ENCODE data around the gene APOBEC4.
"Not testable (repeated sequence)": the region's sequence is repeated elsewhere in the genome, so short reads cannot be mapped to it uniquely, and the experiment has no call there.

The APOBEC4 gene

DNA sequence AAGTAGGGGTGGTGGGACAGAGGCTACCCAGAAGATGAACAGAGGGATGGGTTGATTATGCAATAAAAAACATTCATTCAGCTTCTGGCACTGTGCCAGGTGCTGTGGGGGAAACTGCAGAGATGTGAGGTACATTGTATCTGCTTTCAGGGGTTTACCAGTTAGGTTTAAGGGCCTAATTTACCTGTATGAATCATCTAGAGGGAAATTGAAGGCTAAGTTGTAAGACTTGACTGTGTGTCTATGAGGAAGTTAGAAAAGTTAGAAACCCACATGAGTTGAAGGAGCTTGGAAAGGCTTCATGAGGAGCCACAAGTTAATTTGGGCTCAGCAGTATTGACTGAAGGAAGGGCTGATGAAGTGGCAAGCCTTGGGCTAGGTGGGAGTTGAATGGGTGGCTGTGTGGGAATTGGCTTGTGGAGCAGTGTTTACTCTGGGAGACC, 36.7 kb upstream of the APOBEC4 start:
- Histone ChIP-seq H3K4me1 (ENCODE audit: control insufficient read depth, insufficient read depth, low read length, poor library complexity, severe bottlenecking) (no peaks in the 10 kb centered on the region), H3K27me3 (replicated peaks; ENCODE audit: control insufficient read depth, insufficient read depth, low read length, poor library complexity, severe bottlenecking) (no peaks in the 10 kb centered on the region), H3K9me3 (ENCODE audit: control insufficient read depth, low read length) (no peaks in the 10 kb centered on the region), H3K4me3 (ENCODE audit: insufficient read depth, low read depth, low read length, poor library complexity, severe bottlenecking) (no peak overlapping the region), H3K36me3 (ENCODE audit: control insufficient read depth, insufficient read depth, low read length) (no peaks in the 10 kb centered on the region), H3K27ac (ENCODE audit: insufficient read depth, low read length, poor library complexity, severe bottlenecking) (no peak overlapping the region)
- no peak for DNase-seq

DNA sequence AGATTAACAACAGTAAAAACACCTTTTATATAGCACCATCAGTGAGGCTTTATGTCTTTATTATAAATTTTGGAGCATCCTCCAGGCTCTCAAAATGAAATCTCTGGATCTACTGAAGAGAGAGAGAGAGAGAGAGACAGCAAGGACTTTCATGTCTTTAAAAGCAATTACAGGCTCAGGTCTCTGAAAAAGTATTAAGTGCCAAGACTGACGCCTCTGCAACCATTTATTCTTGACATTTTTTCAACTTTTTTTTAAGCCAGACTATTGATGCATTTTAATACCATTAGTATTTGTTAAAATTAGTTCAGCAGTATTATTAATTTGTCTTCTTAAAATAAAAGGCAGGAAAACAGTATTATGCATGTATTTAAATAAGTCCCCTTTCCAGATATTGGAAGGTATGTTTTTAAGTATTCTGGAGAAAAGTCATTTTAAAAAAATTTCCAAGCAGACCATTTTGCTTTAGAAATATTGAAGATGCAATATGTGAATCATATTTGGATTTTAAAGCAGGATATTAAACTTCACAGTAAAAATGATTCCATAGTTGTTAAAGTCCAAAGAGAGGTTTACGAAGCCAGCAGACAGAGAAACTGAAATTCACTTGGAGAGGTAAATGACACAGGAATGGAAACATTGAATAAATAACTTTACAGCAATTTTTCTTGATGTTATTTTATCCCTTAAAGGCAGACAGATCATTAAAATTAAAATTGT, 35.4 kb upstream of the APOBEC4 start:
- DNase-seq = no peak
- Histone ChIP-seq H3K4me3 (ENCODE audit: insufficient read depth, low read depth, low read length, poor library complexity, severe bottlenecking) (no peak overlapping the region), H3K36me3 (ENCODE audit: control insufficient read depth, insufficient read depth, low read length) (no peaks in the 10 kb centered on the region), H3K27me3 (replicated peaks; ENCODE audit: control insufficient read depth, insufficient read depth, low read length, poor library complexity, severe bottlenecking) (no peaks in the 10 kb centered on the region), H3K4me1 (ENCODE audit: control insufficient read depth, insufficient read depth, low read length, poor library complexity, severe bottlenecking) (no peaks in the 10 kb centered on the region), H3K9me3 (ENCODE audit: control insufficient read depth, low read length) (no peaks in the 10 kb centered on the region), H3K27ac (ENCODE audit: insufficient read depth, low read length, poor library complexity, severe bottlenecking) (no peak overlapping the region)

DNA sequence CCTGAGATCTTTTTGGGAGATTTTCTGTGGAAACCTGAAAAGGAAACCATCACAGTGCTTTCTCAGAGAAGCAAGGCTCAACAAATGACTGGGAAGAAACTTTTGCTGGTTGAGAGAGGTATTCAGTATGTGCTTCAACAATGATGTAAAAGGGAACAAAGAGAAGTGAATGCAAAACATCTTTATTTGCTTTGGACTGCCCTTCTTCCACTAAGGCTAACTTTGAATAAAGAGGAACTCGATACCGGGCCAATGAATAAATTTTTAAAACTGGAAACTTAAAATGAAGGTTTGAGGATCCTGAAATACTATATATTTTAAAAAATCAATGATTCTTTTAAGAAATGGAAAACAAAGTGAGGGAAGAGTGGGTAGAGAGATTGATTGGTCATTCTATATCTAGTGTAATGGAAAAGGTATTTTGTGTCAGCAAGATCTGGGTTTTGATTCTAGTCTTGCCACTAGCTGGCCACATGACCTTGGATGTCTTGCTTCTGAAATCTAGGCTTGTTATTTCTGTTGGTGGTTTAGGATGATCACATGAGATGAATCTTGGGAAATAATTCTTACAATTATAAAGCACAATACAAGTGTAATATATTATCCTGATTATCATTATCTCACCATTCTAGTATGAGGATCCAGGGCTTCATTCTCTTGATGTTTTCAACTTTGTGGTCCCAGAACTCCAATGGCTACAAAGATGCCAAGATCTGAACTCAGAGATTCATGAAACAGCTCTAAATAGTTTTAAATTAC, 34.6 kb upstream of the APOBEC4 start:
- no peaks in the 10 kb centered on the region for H3K36me3 ChIP-seq (ENCODE audit: control insufficient read depth, insufficient read depth, low read length)
- H3K9me3 ChIP-seq (ENCODE audit: control insufficient read depth, low read length) = no peaks in the 10 kb centered on the region
- no peak overlapping the region for H3K4me3 ChIP-seq (ENCODE audit: insufficient read depth, low read depth, low read length, poor library complexity, severe bottlenecking)
- H3K4me1 ChIP-seq (ENCODE audit: control insufficient read depth, insufficient read depth, low read length, poor library complexity, severe bottlenecking) = no peaks in the 10 kb centered on the region
- H3K27ac ChIP-seq (ENCODE audit: insufficient read depth, low read length, poor library complexity, severe bottlenecking) = no peak overlapping the region
- no peak for DNase-seq
- no peaks in the 10 kb centered on the region for H3K27me3 ChIP-seq (replicated peaks; ENCODE audit: control insufficient read depth, insufficient read depth, low read length, poor library complexity, severe bottlenecking)

DNA sequence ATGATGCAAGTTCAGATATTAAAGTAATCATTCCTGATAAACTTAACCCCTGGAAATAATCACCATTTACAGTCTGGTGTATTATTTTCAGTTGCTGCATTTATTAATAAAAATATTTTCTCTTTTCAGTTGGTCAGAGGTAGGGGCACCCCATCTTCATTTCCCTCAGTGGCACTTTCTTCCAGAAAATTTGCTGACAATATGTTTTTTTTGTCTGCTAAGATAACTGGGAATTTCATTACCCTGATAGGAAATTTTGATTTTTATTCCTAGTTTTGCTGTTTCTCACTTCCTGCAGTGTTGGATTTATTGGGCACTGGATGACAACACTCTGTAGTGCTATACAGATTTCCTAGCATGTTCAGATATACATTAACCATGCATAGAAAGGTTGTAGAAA, 33.1 kb upstream of the APOBEC4 start:
- Histone ChIP-seq H3K36me3 (ENCODE audit: control insufficient read depth, insufficient read depth, low read length) (no peaks in the 10 kb centered on the region), H3K27ac (ENCODE audit: insufficient read depth, low read length, poor library complexity, severe bottlenecking) (no peak overlapping the region), H3K4me1 (ENCODE audit: control insufficient read depth, insufficient read depth, low read length, poor library complexity, severe bottlenecking) (no peaks in the 10 kb centered on the region), H3K27me3 (replicated peaks; ENCODE audit: control insufficient read depth, insufficient read depth, low read length, poor library complexity, severe bottlenecking) (no peaks in the 10 kb centered on the region), H3K4me3 (ENCODE audit: insufficient read depth, low read depth, low read length, poor library complexity, severe bottlenecking) (no peak overlapping the region), H3K9me3 (ENCODE audit: control insufficient read depth, low read length) (no peaks in the 10 kb centered on the region)
- DNase-seq = no peak

DNA sequence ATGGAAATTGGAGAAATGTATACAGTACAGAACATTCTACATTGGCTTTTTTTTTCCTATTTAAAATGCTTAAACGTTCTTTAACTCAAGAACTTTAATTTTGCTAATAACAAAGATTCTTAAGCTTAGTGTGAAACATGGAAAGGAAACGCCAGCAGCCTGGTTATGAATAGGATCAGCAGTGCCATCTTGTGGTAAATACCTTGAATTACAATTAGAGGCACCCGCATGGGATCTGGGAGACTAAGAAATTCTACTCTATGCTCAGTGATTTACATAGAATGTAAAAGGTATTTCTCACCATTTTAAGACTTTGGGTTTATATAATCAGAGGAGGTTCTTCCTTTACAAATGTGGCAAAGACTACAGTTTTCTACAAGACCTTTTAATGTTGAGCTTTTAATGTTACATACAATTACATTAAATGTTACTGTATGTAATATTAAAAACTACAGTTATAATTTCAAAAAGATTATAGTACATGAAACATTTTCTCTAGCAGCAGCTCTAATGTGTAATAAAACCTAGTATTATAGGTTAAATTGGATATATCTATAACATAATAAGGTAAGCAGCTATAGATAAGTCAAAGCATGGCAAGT, 32.1 kb upstream of the APOBEC4 start:
- no peak for DNase-seq
- no peak overlapping the region for H3K4me3 ChIP-seq (ENCODE audit: insufficient read depth, low read depth, low read length, poor library complexity, severe bottlenecking)

DNA sequence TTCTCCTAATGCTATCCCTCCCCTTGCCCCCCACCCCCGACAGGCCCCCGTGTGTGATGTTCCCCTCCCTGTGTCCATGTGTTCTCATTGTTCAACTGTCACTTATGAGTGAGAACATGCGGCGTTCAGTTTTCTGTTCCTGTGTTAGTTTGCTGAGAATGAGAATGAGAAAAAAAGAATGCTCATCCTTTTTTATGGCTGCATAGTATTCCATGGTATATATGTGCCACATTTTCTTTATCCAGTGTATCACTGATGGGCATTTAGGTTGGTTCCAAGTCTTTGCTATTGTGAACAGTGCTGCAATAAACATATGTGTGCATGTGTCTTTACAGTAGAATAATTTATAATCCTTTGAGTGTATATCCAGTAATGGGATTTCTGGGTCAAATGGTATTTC, 26.2 kb upstream of the APOBEC4 start:
- not testable (repeated sequence) for H3K9me3 ChIP-seq (ENCODE audit: control insufficient read depth, low read length); H3K27me3 ChIP-seq (replicated peaks; ENCODE audit: control insufficient read depth, insufficient read depth, low read length, poor library complexity, severe bottlenecking); DNase-seq; H3K4me3 ChIP-seq (ENCODE audit: insufficient read depth, low read depth, low read length, poor library complexity, severe bottlenecking); H3K27ac ChIP-seq (ENCODE audit: insufficient read depth, low read length, poor library complexity, severe bottlenecking); H3K4me1 ChIP-seq (ENCODE audit: control insufficient read depth, insufficient read depth, low read length, poor library complexity, severe bottlenecking); H3K36me3 ChIP-seq (ENCODE audit: control insufficient read depth, insufficient read depth, low read length)

More for the DNA sequence above, 32.1 kb upstream of the APOBEC4 start:
- Histone ChIP-seq H3K4me1 (ENCODE audit: control insufficient read depth, insufficient read depth, low read length, poor library complexity, severe bottlenecking) (no peaks in the 10 kb centered on the region), H3K27me3 (replicated peaks; ENCODE audit: control insufficient read depth, insufficient read depth, low read length, poor library complexity, severe bottlenecking) (no peaks in the 10 kb centered on the region), H3K36me3 (ENCODE audit: control insufficient read depth, insufficient read depth, low read length) (no peaks in the 10 kb centered on the region), H3K9me3 (ENCODE audit: control insufficient read depth, low read length) (no peaks in the 10 kb centered on the region), H3K27ac (ENCODE audit: insufficient read depth, low read length, poor library complexity, severe bottlenecking) (no peak overlapping the region)

DNA sequence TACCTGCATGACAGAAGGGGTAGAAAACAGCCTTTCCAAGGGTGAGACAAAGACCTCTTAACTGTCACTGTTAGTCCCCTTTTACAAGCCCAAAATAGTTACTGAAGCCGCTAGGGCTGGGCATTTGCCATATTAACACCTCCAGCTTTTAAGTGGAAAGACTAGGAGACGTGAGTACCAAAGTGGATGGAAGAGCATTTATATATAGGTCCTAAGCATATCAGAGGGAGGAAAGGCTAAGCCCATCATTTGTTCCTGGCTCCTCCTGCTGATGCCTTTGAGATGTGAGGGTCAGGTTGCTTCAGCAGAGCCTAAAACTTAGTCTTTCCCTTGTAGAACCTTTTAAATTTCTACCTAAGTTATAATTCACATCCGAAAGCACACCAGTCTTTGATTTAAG, 25.7 kb upstream of the APOBEC4 start:
- no peaks in the 10 kb centered on the region for H3K4me1 ChIP-seq (ENCODE audit: control insufficient read depth, insufficient read depth, low read length, poor library complexity, severe bottlenecking)
- H3K27ac ChIP-seq (ENCODE audit: insufficient read depth, low read length, poor library complexity, severe bottlenecking) = no peak overlapping the region
- no peaks in the 10 kb centered on the region for H3K36me3 ChIP-seq (ENCODE audit: control insufficient read depth, insufficient read depth, low read length)
- no peak for DNase-seq
- H3K27me3 ChIP-seq (replicated peaks; ENCODE audit: control insufficient read depth, insufficient read depth, low read length, poor library complexity, severe bottlenecking) = no peaks in the 10 kb centered on the region
- H3K9me3 ChIP-seq (ENCODE audit: control insufficient read depth, low read length) = no peaks in the 10 kb centered on the region
- H3K4me3 ChIP-seq (ENCODE audit: insufficient read depth, low read depth, low read length, poor library complexity, severe bottlenecking) = no peak overlapping the region

DNA sequence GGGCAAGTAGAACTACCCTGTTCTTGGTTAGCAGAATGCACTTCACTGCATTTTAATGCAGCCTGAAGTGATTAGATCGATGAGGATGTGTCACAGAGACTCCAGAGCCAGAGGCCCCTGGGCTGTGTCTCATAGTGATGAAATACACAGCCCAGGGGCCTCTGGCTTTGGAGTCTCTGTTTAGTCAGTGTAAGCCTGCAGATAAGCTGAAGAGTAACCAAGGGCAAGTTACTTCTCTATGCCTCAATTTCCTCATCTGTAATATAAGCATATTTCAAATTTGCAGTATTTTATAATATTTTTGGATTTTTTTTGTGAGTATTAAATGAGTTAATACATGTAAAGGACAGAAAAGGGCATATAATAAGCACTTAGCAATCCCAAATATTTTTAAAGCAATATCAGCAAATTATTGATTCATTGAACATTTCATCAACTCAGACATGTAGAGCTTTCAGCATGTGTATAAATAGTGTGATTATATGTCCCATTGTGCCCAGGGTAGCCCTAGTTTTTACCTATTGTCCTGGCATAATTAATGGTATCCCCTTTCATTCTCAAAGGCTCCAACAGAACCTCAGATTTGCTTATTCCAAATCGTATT, 23.6 kb upstream of the APOBEC4 start:
- no peak overlapping the region for H3K4me3 ChIP-seq (ENCODE audit: insufficient read depth, low read depth, low read length, poor library complexity, severe bottlenecking)
- H3K36me3 ChIP-seq (ENCODE audit: control insufficient read depth, insufficient read depth, low read length) = no peaks in the 10 kb centered on the region
- no peak overlapping the region for H3K27ac ChIP-seq (ENCODE audit: insufficient read depth, low read length, poor library complexity, severe bottlenecking)
- DNase-seq = no peak
- no peaks in the 10 kb centered on the region for H3K27me3 ChIP-seq (replicated peaks; ENCODE audit: control insufficient read depth, insufficient read depth, low read length, poor library complexity, severe bottlenecking)
- no peaks in the 10 kb centered on the region for H3K9me3 ChIP-seq (ENCODE audit: control insufficient read depth, low read length)
- H3K4me1 ChIP-seq (ENCODE audit: control insufficient read depth, insufficient read depth, low read length, poor library complexity, severe bottlenecking) = no peaks in the 10 kb centered on the region

DNA sequence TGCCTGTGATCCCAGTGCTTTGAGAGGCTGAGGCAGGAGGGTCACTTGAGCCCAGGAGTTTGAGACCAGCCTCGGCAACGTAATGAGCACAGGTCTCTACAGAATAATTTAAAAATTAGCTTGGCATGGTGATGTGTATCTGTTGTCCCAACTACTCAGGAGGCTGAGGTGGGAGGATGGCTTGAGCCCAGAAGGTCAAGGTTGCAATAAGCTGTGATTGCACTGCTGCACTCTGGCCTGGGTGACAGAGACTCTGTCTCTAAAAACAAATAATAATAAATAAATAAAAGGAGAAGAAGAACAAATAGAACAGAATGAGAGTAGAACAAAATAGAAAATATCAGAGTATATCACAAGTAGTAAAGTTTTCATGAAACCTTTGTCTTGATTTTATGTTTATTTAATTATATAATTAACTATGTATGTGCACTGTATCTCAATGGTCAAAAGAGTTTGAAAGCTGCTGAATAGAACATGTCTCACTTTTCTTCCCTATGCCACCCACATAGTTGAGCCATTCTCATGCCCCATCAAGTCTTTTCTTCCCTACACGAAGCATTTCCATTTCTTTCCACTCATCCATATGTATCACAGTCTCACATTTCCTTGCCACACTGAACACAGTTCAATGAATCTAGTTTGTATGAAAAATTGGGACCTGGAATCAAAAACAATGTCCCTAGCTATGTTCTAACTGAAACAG, 22.9 kb upstream of the APOBEC4 start:
- H3K27me3 ChIP-seq (replicated peaks; ENCODE audit: control insufficient read depth, insufficient read depth, low read length, poor library complexity, severe bottlenecking) = no peaks in the 10 kb centered on the region
- H3K4me3 ChIP-seq (ENCODE audit: insufficient read depth, low read depth, low read length, poor library complexity, severe bottlenecking) = no peak overlapping the region
- no peak overlapping the region for H3K27ac ChIP-seq (ENCODE audit: insufficient read depth, low read length, poor library complexity, severe bottlenecking)
- H3K4me1 ChIP-seq (ENCODE audit: control insufficient read depth, insufficient read depth, low read length, poor library complexity, severe bottlenecking) = no peaks in the 10 kb centered on the region
- no peaks in the 10 kb centered on the region for H3K36me3 ChIP-seq (ENCODE audit: control insufficient read depth, insufficient read depth, low read length)
- no peaks in the 10 kb centered on the region for H3K9me3 ChIP-seq (ENCODE audit: control insufficient read depth, low read length)
- no peak for DNase-seq
